ENCODE results near the gene SRP9.
"Not testable (repeated sequence)": the region's sequence is repeated elsewhere in the genome, so short reads cannot be mapped to it uniquely, and the experiment has no call there.

The SRP9 gene

DNA sequence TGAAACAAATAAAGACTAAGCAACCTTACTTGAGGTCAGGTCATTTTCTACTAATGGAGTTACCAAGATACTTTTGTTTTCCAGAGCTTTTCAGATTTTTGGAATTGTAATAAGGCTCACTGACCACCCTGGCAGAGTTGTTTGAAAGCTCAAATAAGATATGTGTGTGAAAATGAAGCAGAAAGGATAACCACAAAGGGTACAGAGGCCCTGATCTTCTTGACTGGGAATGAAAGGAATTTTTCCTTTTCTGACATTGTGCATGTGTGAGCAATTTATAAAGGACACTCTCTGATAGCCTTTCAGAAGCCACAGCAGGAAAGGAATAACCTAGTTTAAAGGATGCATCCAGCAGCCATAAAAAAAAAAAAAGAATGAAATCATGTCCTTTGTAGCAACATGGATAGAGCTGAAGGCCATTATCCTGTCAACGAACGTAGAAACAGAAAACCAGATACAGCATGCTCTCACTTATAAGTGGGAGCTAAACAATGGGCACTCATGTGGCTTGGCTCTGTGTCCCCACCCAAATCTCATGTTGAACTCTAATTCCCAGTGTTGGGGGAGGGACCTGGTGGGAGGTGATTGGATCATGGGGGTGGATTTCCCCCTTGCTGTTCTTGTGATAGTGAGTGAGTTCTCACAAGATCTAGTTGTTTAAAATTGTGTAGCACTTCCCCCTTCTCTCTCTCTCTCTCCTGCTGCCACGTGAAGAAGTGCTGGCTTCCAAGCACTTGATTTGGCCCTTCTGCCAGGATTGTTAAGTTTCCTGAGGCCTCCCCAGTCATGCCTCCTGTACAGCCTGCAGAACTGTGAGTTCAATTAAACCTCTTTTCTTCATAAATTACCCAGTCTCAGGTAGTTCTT lies 3.1 kb upstream of the SRP9 start:
- FAIRE-seq = no peak

DNA sequence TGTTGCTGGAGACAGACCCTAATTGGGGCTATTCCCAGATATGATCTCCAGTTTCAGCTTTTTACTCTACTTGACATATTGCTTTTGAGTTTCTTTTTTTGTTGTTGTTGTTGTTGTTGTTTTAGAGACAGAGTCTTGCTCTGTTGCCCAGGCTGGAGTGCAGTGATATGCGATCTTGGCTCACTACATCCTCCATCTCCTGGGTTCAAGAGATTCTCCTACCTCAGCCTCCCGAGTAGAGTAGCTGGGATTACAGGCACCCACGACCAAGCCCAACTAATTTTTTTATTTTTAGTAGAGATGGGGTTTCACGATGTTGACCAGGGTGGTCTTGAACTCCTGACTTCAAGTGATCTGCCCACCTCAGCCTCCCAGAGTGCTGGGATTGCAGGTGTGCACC lies 1.3 kb upstream of the SRP9 start:
- no peak for FAIRE-seq
- no peak for DNase-seq (ENCODE audit: low spot score)

More for the DNA sequence above, 3.1 kb upstream of the SRP9 start:
- peak; percentile 77 for DNase-seq (ENCODE audit: low spot score)

DNA sequence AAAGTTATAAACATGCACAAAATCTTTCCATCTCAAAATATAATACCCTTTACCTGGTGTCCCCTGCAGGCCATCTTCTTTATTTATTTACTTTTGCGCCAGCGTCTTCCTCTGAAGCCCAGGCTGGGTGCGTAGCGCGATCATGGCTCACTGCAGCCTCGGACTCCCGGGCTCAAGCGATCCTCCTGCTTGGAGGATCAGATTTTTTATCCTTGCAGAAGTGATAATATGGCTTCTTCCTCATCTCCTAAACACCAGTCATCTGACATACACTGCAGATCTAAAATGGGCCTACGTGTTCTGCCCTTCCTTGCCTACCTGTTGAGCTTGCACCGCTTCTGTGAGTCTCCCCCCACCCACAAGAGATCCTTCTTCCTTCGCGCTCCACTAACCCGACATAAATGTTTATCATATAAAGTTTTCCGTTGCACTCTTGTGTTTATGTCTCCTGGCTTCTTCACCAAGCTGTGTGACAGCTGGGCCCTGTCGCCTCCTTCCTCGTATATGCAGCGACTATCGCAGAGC lies 506 bp upstream of the SRP9 start:
- FAIRE-seq (no peak), DNase-seq (ENCODE audit: low spot score) (no peak)

DNA sequence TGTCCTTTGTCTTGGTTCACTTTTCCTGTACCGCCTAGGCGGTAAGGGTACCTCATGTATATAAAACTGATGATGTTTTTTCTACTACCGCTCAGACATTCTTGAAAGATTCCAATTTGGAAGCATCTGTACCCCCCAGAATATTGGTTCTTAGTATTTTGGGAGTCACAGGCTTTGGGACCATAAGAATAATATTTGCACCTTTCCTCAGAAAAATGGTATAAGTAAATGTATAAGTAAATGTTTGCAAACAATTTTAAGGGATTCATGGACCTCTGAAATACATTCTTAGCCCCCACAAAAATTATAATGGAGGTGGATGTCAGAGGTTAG lies 677 bp downstream of the SRP9 start:
- FAIRE-seq (peak; percentile 67), DNase-seq (ENCODE audit: low spot score) (no peak)

DNA sequence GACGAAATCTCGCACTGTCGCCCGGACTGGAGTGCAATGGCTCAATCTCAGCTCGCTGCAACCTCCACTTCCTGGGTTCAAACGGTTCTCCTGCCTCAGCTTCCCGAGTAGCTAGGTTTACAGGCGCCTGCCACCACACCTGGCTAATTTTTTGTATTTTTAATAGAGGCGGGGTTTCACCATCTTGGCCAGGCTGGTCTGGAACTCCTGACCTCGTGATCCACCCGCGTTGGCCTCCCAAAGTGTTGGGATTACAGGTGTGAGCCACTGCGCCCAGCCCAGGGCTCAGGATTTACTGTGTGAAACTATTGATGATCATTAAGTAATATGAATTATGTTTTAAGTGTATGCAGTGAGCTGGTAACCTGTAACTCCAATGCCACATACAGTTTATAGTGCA lies 1.5 kb downstream of the SRP9 start:
- not testable (repeated sequence) for FAIRE-seq

DNA sequence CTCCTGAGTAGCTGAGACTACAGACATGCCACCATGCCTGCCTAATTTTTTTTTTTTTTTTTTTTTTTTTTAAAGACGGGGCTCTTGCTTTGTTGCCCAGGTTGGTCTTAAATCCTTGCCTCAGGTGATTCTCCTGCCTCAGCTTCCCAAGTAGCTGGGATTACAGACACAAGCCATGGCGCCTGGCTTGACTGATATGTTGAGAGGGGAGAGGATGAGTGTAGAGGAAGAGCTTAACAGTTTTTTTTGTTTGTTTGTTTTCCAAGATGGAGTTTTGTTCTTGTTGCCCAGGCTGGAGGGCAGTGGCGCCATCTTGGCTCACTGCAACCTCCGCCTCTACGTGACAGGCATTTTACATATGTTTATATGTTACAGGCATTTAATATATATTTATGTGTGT lies 2.5 kb downstream of the SRP9 start:
- DNase-seq (ENCODE audit: low spot score) (no peak), FAIRE-seq (no peak)

More for the DNA sequence above, 1.5 kb downstream of the SRP9 start:
- DNase-seq (ENCODE audit: low spot score) = not testable (repeated sequence)

DNA sequence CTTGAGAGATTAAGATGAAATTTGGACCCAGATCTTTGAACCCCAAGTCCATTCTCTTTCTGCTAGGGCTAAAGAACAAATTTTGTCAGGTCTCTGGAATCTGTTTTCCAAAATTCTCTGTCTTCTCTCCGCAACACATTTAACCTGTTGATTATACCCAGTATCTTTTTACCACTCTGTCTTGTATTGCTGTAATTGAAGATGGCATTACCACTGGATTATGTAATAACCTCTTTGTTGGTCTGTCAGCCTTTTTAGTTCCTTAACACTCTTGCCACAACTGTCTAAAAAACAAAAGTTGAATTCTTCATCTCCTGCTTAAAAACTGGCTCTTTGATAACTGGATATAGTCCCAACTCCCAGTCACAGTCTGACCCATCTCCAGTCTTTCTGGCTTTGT lies 3.0 kb downstream of the SRP9 start:
- FAIRE-seq (no peak), DNase-seq (ENCODE audit: low spot score) (no peak)

DNA sequence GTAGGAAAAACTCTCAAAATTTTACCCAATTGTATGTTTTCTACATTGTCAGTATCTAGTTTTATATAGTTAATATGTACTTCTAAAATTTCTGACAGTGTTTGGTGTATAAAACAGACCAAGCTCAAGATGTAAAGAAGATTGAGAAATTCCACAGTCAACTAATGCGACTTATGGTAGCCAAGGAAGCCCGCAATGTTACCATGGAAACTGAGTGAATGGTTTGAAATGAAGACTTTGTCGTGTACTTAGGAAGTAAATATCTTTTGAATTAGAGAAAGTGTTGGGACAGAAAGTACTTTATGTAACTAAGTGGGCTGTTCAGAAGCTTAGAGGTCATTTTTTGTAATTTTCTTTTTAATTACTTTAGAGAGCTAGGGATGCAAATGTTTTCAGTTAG lies 11.5 kb downstream of the SRP9 start:
- not testable (repeated sequence) for FAIRE-seq

DNA sequence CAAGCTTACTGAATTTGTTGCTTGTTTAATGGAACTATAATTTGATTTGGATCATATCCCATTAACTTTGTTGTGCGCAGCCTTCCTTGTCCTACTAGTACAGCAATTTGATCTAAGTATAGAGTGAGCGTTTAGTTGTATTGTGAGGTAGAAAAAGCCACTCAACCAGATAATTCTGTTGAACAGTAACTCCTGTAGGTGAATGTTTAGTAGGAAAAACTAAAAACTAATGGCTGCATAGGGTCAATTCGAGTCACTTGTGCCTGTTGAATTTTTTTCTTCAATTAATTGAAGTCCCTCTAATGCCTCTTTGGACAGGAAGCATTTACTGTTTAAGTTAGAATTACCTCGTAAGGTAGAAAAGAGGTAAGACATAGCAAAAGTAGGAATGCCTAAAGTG lies 17.3 kb downstream of the SRP9 start:
- DNase-seq (ENCODE audit: low spot score) = no peak
- no peak for FAIRE-seq

More for the DNA sequence above, 11.5 kb downstream of the SRP9 start:
- DNase-seq (ENCODE audit: low spot score) = not testable (repeated sequence)

DNA sequence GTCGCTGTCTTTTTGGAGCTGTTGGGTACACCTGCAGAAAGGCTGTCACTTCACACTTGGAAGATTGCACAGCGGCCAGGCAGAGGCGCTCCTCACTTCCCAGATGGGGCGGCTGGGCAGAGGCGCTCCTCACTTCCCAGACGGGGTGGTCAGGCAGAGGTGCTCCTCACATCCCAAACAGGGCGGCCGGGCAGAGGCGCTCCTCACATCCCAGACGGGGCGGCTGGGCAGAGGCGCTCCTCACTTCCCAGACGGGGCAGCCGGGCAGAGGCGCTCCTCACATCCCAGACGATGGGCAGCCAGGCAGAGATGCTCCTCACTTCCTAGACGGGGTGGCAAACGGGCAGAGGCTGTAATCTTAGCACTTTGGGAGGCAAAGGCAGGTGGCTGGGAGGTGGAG lies 18.5 kb downstream of the SRP9 start:
- FAIRE-seq; DNase-seq (ENCODE audit: low spot score): not testable (repeated sequence)

DNA sequence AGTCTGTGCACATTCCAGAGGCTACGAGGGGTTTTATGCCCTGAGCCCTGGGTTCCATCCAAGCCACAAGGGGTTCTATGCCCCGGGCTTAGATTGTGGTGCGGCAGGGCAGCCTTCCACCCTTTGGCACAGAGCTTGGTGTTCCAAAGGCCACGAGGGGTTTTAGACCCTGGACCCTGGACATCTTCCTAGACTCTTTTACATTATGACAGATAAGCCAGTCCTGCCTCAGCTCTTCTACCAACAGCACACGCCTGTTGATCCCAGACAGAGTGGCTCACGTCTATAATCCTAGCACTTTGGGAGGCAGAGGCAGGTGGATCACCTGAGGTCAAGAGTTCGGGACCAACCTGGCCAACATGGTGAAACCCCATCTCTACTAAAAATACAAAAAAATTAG lies 23.5 kb downstream of the SRP9 start:
- not testable (repeated sequence) for DNase-seq (ENCODE audit: low spot score); FAIRE-seq

DNA sequence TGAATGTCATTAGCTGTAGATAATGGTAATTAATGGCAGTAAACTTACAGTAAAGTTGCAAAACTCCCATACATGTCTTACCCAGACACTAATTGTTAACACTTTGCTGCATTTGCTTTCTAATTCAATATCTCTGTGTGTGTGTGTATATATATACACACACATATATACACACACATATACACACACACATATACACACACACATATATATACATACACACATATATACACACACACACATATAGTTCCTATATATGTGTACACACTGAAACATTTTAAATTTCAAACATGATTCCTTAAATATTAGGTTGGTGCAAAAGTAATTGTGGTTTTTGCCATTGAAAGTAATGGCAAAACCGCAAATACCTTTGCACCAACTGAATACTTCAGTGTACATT lies 28.6 kb downstream of the SRP9 start:
- no peak for FAIRE-seq
- no peak for DNase-seq (ENCODE audit: low spot score)

DNA sequence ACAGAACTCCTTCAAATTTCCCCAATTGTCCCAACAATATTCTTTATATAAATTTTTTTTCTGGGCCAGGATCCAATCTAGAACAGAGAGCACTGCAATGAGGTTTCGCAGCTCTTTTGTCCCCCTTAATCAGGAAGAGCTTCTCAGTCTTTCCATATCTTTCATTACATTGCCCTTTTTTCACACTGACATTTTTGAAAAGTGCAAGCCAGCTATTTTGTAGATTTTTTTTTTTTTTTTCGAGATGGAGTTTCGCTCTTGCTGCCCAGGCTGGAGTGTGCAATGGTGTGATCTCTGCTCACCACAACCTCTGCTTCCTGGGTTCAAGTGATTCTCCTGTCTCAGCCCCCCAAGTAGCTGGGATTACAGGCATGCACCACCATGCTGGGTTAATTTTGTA lies 29.1 kb downstream of the SRP9 start:
- DNase-seq (ENCODE audit: low spot score); FAIRE-seq: not testable (repeated sequence)

DNA sequence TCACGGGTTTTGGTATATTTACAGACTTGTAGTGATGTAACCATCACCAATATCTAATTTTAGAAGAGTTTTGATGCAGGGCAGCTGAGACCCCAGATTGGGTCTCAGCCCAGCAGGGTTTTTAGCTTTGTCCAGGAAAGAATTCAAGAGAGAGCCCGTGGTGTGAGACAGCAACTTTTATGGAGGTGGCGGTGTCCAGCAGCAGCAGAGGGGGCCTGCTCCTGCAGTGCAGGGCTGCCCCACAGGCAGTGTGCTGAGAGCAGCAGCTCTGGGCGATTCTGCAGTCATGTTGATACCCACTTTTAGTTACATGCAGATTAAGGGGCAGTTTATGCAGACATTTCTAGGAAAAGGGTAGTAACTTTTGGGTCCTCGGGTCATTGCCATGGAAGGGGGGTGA lies 30.5 kb downstream of the SRP9 start:
- no peak for DNase-seq (ENCODE audit: low spot score)

DNA sequence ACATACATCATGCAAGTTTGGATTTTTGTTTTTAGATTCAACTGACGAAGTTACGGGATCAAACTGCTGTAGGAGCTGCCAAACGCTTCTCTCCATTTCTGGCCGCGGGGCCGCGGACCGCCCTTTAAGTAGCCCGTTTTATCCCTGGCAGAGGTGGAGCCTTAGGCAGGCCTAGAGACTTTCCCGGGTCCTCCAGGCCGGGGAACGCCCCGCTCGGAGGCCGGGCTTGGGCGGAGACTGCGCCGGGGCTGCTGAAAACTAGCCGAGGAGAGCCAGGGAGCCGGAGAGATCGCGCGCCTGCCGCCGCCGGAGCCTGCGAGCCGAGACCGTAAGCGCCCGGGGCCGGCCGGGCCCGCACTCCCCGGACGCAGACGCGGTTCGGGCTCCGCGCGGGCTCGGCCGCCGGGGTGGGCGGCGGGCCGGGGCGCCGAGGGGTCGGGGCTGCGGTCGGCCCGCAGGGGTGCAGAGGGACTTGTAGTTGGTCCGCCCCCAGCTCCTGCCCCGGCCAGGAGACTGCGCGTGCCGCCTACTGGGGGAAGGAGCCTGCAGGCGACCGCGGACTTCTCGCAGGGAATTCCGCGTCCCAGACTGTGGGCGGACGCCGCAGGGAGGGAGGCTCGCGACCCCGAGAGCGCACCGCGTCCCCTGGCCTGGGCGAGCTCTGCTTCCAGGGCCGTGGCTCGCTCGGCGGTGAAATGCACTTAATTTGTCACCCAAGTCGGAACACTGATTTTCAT lies 32.4 kb downstream of the SRP9 start, which contains the start of gene EPHX1:
EPHX1 (plus strand) TSS at position 283 of the 737 bp plus-strand sequence. CDS start 18,606 bp downstream, outside the sequence.
- FAIRE-seq (no peak), DNase-seq (ENCODE audit: low spot score) (peak; percentile 74)

More for the DNA sequence above, 30.5 kb downstream of the SRP9 start:
- FAIRE-seq = no peak

DNA sequence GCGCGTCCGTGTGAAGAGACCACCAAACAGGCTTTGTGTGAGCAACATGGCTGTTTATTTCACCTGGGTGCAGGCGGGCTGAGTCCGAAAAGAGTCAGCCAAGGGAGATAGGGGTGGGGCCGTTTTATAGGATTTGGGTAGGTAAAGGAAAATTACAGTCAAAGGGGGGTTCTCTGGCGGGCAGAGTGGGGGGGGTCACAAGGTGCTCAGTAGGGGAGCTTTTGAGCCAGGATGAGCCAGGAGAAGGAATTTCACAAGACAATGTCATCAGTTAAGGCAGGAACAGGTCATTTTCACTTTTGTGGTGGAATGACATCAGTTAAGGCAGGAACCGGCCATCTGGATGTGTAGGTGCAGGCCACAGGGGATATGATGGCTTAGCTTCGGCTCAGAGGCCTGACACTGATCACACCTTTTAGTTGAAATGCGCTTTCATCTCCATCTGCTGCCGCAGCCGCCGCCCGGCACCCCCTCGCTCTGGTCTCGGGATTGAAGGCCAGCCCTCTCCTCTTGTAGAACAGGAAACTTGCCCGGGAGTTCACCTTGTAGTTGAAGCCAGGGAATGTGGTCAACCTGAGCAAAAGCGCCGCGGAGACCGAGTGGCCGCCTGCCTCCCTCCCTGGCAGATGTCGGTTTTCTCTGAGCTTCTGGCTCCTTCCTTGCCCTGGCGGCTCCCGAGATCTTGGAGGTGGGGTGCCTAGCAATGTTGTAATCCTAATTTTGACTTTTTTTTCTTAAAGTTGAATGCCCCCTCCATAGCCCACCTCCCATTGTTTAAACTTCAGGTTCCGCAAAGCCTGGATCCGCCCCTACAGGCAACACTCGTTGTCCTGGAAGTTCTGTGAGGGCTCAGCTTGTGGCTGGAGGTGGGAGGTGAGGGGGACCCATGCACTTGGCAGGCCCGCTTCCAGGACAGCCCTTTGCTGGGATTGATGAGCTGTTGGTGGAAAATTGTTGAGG lies 33.2 kb downstream of the SRP9 start:
- FAIRE-seq = not testable (repeated sequence)
- peak; percentile 22 for DNase-seq (ENCODE audit: low spot score)

DNA sequence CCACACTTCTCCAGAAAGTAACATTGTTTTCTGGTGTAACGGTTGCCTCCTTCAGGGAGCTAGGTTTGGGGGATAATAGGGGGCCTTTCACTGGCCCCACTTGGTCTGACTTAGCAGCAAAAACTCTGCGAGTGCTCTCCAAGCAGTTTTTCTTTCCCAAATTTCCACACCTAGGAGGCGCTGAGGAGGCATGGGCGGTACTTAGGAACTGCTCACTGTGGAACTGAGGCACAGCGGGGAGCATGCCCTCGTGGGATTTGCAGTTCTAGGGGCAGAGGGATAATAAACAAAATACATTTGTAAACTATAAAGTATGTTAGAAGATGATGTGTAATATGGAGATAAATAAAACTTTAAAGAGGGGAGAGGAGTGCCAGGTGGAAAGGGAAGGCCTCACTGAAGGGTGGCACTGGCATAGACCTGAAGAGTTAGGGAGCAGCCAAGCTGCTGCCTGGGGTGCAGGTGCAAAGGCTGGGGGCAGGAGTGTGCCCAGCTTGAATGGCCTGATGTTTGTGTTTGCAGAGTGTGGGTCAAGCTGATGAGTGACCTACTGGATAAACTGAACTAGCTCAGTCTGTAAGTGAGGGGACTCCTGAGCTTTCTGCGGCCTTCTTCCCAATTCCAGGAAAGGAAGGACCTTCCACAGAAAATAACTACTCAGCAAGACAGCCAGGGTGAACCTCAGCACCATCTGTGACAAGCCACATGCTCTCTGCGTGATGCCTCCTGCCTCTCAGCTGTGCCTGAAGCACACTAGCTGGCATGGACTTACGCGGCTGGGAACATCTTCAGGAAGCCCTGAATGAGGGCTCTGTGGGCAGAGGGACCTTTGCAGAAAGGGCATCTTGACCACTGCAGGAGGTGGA lies 34.2 kb downstream of the SRP9 start:
- no peak for FAIRE-seq
- DNase-seq (ENCODE audit: low spot score) = no peak

DNA sequence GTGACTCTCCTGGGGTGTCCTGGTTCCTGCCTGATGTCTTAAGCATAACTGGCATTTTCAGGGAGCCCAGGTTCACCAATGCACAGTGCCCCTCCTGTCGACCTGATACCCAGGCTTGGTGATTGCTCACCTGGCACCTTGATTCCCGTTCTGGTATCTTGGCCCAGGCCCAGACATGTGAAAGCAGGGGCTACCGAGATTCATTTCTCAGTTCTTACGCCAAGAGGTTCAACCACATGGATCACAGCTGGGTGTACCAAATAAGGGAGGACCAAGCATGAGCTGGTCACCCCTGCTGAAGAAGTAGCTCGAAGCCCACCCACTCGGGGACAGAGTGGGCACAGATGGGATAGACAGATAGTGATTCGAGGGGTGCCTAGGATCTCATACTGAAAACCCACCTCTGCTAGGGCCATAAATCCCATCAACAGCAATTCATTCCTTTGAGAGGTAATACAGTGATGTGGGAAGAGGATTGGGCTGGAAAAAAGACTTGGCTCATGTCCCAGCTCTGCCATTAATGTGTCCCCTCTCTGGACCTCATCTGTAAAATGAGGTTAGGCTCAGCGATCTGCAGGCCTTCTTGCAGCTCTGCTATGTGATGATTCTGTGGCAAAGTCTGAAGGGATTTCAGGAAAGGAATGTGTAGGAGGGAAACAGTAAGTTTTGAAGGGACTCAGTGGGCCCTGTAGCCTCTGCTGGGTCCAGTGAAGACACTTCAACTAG lies 35.0 kb downstream of the SRP9 start:
- DNase-seq (ENCODE audit: low spot score) = no peak
- FAIRE-seq = no peak

DNA sequence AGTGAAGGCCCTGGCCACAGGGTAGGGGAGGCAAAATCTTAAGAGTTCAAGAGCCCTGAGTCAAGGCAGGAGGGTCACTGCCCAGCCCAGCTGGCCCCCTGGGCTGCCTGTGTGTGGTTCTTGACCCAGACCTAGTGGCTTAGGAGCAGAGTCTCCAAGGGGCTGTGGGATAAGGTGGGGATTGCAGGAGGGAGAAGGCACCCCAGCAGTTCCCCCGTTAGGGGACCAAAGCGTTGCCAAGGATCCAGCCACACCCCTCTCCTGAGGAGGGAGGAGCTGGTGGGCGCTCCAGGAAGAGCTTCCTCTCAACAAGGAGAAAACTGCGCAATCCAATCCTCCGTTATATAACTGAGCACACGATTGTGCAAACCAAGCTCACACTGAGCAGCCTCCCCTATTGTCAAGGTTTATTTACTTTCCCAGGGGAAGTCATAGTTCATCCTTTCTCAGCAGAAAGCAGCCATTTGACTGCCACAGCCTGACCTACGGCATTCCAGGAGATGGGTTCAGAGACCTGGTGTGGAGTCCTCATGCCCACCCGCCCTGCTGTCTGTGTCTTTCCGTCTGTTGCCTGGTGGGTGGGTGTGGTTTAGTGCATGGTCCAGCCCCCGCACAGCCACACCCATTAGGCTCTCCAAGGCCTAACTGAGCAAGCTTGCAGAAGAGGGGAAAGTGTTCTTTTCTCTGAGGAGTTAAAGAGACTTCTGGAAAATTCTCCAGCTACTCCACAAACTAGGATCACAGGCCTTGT lies 35.8 kb downstream of the SRP9 start:
- DNase-seq (ENCODE audit: low spot score) (no peak), FAIRE-seq (no peak)

Measured in RCC 7860 (cell line).